ENCODE results near the gene NRG3.
A peak's percentile ranks its signal among the peaks of the same experiment; 100 is the strongest.

The NRG3 gene

GRCh38 chr10:82742898-82743297 is 867.9 kb downstream of the NRG3 start:
- no peak for DNase-seq

- DNase-seq, result no peak
Measured at GRCh38 chr10:82750538-82750937, 875.5 kb downstream of the NRG3 start.

- no peak for DNase-seq
Measured at GRCh38 chr10:82757397-82757796, 882.4 kb downstream of the NRG3 start.

GRCh38 chr10:82757901-82758300 is 882.9 kb downstream of the NRG3 start:
- no peak for DNase-seq

GRCh38 chr10:82759050-82759449 is 884.1 kb downstream of the NRG3 start:
- DNase-seq, result no peak

GRCh38 chr10:82762641-82763040 is 887.6 kb downstream of the NRG3 start:
- DNase-seq, result no peak

- DNase-seq, result no peak
Measured at GRCh38 chr10:82768040-82768439, 893.0 kb downstream of the NRG3 start.

- DNase-seq, result no peak
Measured at GRCh38 chr10:82778908-82779307, 903.9 kb downstream of the NRG3 start.

GRCh38 chr10:82796510-82796909 is 921.5 kb downstream of the NRG3 start:
- DNase-seq, result no peak

GRCh38 chr10:82801289-82801688 is 926.3 kb downstream of the NRG3 start:
- no peak for DNase-seq

GRCh38 chr10:82811621-82812020 is 936.6 kb downstream of the NRG3 start:
- DNase-seq, result peak; percentile 4

- DNase-seq, result no peak
Measured at GRCh38 chr10:82813856-82814255, 938.9 kb downstream of the NRG3 start.

GRCh38 chr10:82814635-82815034 is 939.6 kb downstream of the NRG3 start:
- DNase-seq, result no peak

GRCh38 chr10:82815680-82816079 is 940.7 kb downstream of the NRG3 start:
- no peak for DNase-seq

GRCh38 chr10:82817676-82818422 is 942.9 kb downstream of the NRG3 start:
- no peak for DNase-seq

GRCh38 chr10:82821043-82821442 is 946.0 kb downstream of the NRG3 start:
- DNase-seq, result no peak

- DNase-seq, result no peak
Measured at GRCh38 chr10:82826132-82826531, 951.1 kb downstream of the NRG3 start.

GRCh38 chr10:82827901-82828300 is 952.9 kb downstream of the NRG3 start:
- no peak for DNase-seq

GRCh38 chr10:82847242-82847641 is 972.2 kb downstream of the NRG3 start:
- DNase-seq, result no peak

- DNase-seq, result no peak
Measured at GRCh38 chr10:82850191-82850590, 975.2 kb downstream of the NRG3 start.

- DNase-seq, result no peak
Measured at GRCh38 chr10:82856957-82857613, 982.1 kb downstream of the NRG3 start.

GRCh38 chr10:82861889-82862288 is 986.9 kb downstream of the NRG3 start:
- no peak for DNase-seq

GRCh38 chr10:82865366-82865765 is 990.4 kb downstream of the NRG3 start:
- DNase-seq, result no peak

GRCh38 chr10:82866424-82867020 is 991.5 kb downstream of the NRG3 start:
- no peak for DNase-seq

Measured in activated CD4-positive, alpha-beta T cell treated with anti-CD3 and anti-CD28 coated beads for 48 hours (primary cell).